Measurements from ENCODE around the gene UVRAG. TPM values are rescaled to one million over a fixed set of nuclear protein-coding genes. Genes with fewer than 3 reads are reported as not detected.

The UVRAG gene
- total and polyA plus RNA-seq, 2 donors (not counting 1 experiment from before 2014, with no cell fraction given), result 37.7 to 94.1 TPM

DNA sequence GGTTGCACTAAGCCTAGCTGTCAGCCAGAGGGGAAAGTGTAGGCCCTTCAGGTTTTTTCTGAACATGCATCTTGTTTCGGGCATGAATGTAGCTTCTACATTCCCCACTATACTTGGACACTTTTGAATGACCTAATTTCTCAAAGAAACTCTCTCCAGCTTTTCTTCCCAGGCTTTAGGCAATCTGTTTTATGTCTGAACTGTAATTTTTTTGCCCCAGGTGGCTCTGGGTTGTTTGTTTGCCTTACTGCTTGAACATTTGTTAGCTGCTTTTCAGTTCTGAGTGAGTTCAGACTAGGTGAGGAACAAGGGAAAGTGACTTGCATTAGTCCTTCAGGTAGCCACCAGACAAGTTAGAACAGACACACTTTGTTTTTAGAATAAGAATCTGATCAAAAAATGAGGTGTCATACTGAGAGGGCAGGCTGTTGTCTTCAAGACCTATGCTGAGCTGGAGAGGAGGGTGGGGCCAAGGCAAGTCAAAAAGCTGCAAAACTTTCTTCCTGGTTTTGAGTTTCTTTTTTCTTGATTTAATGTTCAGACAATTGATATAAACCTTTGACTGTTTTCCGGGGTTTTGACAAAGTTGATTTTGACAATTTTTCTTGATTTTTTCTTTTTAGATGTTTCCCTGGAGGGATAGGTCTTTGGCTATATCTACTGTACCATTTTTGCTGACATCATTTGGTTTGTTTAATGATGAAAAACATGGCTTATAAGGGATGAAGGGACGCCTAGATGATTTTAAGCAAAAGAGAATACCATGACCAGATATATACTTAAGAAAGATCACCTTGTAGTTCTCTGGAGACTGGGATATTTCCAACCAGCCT, 208.4 kb downstream of the UVRAG start:
- Histone ChIP-seq H3K9me3 (ENCODE audit: control extremely low read depth in 1 of 3, control insufficient read depth in 2 of 3, insufficient read depth in 1 of 3, low read length in 2 of 3) (no peaks in the 10 kb centered on the region), H4K20me1 (ENCODE audit: control insufficient read depth, insufficient read depth, low read length, poor library complexity, severe bottlenecking) (peaks cover 49% of the 10 kb centered on the region), H3K79me2 (ENCODE audit: control insufficient read depth, insufficient read depth, low read length) (peaks cover 16% of the 10 kb centered on the region), H3K4me3 (ENCODE audit: control extremely low read depth in 1 of 5, extremely low read depth in 1 of 5, insufficient read depth in 1 of 5, low read depth in 2 of 5, low read length in 4 of 5) (no peak overlapping the region), H3K27ac (ENCODE audit: low read length in 2 of 2) (peak overlapping the region in 1 of 2 donors; percentile 42), H3K4me2 (replicated peaks; ENCODE audit: low read depth, low read length, poor library complexity, severe bottlenecking) (no peak overlapping the region), H3K9ac (ENCODE audit: low read length) (no peak overlapping the region), H3K36me3 (replicated peaks in 1 of 2; ENCODE audit: control extremely low read depth in 1 of 2, control insufficient read depth in 1 of 2, extremely low read depth in 1 of 2, insufficient read depth in 2 of 2, low read length in 1 of 2) (peaks cover 4 to 58% of the 10 kb centered on the region in 2 experiments), H2AFZ (ENCODE audit: insufficient read depth, low read depth, low read length, poor library complexity, severe bottlenecking) (no peak overlapping the region), H3K4me1 (ENCODE audit: control insufficient read depth in 2 of 2, insufficient read depth in 2 of 2, low read length in 2 of 2) (no peaks in the 10 kb centered on the region), H3K27me3 (replicated peaks in 1 of 4; ENCODE audit: control extremely low read depth in 1 of 4, control insufficient read depth in 3 of 4, insufficient read depth in 4 of 4, low read length in 3 of 4) (no peaks in the 10 kb centered on the region)
- intact Hi-C loops (cut with micrococcal nuclease), result no loop called here
- ATAC-seq (ENCODE audit: low read depth) (no peak), DNase-seq (no peak)
- Mint-ChIP-seq H3K4me1 (peaks cover 18% of the 10 kb centered on the region), H3K27ac (peak overlapping the region; percentile 47), H3K4me3 (no peak overlapping the region), H3K27me3 (no peaks in the 10 kb centered on the region), H3K9me3 (ENCODE audit: insufficient read depth) (no peaks in the 10 kb centered on the region)
- CTCF ChIA-PET, result interaction anchor here (0.6 to 1.9 kb wide), 2 partner anchors 129 to 180 kb away, joined by 5 read pairs; no protein-coding TSS in a partner anchor
- POLR2A ChIA-PET, result no interaction called here
- WGBS (ENCODE audit: insufficient coverage), result 100% methylated on average over 1 of the region's 3 CpGs
- TF ChIP-seq, protein P1, sequence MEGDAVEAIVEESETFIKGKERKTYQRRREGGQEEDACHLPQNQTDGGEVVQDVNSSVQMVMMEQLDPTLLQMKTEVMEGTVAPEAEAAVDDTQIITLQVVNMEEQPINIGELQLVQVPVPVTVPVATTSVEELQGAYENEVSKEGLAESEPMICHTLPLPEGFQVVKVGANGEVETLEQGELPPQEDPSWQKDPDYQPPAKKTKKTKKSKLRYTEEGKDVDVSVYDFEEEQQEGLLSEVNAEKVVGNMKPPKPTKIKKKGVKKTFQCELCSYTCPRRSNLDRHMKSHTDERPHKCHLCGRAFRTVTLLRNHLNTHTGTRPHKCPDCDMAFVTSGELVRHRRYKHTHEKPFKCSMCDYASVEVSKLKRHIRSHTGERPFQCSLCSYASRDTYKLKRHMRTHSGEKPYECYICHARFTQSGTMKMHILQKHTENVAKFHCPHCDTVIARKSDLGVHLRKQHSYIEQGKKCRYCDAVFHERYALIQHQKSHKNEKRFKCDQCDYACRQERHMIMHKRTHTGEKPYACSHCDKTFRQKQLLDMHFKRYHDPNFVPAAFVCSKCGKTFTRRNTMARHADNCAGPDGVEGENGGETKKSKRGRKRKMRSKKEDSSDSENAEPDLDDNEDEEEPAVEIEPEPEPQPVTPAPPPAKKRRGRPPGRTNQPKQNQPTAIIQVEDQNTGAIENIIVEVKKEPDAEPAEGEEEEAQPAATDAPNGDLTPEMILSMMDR (IDR thresholded peaks at IDR 0.05), result no peak
- no peak for TF ChIP-seq EZH2 (IDR thresholded peaks at IDR 0.05; ENCODE audit: borderline replicate concordance, insufficient read depth, low read depth, low read length, poor library complexity, severe bottlenecking)

DNA sequence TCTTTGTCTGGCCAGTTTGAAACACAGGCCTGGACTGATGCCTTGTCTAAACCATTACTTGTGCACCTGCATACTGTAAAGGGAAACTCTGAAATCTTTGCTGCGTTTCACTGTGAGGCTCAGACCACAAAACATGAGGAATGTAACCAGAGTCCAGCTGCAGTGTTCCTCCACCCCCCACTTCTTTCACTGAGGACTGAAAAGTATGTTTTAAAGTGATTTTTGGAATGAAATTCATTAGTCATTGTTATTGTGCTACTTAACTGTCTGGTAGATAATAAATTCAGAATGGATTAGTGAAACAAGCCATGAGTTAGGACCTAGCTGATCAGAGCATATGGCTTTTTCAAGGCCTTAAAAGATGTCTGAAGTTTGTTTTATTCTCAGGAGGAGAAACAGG, 210.1 kb downstream of the UVRAG start:
- no peak overlapping the region for H3K4me3 ChIP-seq (ENCODE audit: control extremely low read depth in 1 of 5, extremely low read depth in 1 of 5, insufficient read depth in 1 of 5, low read depth in 2 of 5, low read length in 4 of 5)
- Mint-ChIP-seq H3K4me3 (no peak overlapping the region), H3K9me3 (ENCODE audit: insufficient read depth) (no peaks in the 10 kb centered on the region), H3K4me1 (peaks cover 18% of the 10 kb centered on the region), H3K27me3 (no peaks in the 10 kb centered on the region), H3K27ac (no peak overlapping the region)
- peaks cover 10 to 50% of the 10 kb centered on the region in 2 experiments for H3K36me3 ChIP-seq (replicated peaks in 1 of 2; ENCODE audit: control extremely low read depth in 1 of 2, control insufficient read depth in 1 of 2, extremely low read depth in 1 of 2, insufficient read depth in 2 of 2, low read length in 1 of 2)
- intact Hi-C loops (cut with micrococcal nuclease), result no loop called here
- peaks cover 12% of the 10 kb centered on the region for H3K79me2 ChIP-seq (ENCODE audit: control insufficient read depth, insufficient read depth, low read length)
- ChIA-PET POLR2A (no interaction called here), CTCF (no interaction called here)
- H3K9me3 ChIP-seq (ENCODE audit: control extremely low read depth in 1 of 3, control insufficient read depth in 2 of 3, insufficient read depth in 1 of 3, low read length in 2 of 3), result no peaks in the 10 kb centered on the region
- ATAC-seq (ENCODE audit: low read depth) (no peak), DNase-seq (no peak)
- no peaks in the 10 kb centered on the region for H3K27me3 ChIP-seq (replicated peaks in 1 of 4; ENCODE audit: control extremely low read depth in 1 of 4, control insufficient read depth in 3 of 4, insufficient read depth in 4 of 4, low read length in 3 of 4)
- peaks cover 41% of the 10 kb centered on the region for H4K20me1 ChIP-seq (ENCODE audit: control insufficient read depth, insufficient read depth, low read length, poor library complexity, severe bottlenecking)
- H3K9ac ChIP-seq (ENCODE audit: low read length), result no peak overlapping the region
- H3K4me2 ChIP-seq (replicated peaks; ENCODE audit: low read depth, low read length, poor library complexity, severe bottlenecking), result no peak overlapping the region
- H3K27ac ChIP-seq (ENCODE audit: low read length in 2 of 2), result peak overlapping the region in 1 of 2 donors; percentile 31
- WGBS (ENCODE audit: insufficient coverage), result 22% methylated on average over 1 of the region's 1 CpG
- TF ChIP-seq, protein P1 (IDR thresholded peaks at IDR 0.05), result no peak
- no peak for TF ChIP-seq EZH2 (IDR thresholded peaks at IDR 0.05; ENCODE audit: borderline replicate concordance, insufficient read depth, low read depth, low read length, poor library complexity, severe bottlenecking)
- H2AFZ ChIP-seq (ENCODE audit: insufficient read depth, low read depth, low read length, poor library complexity, severe bottlenecking), result no peak overlapping the region
- H3K4me1 ChIP-seq (ENCODE audit: control insufficient read depth in 2 of 2, insufficient read depth in 2 of 2, low read length in 2 of 2), result no peaks in the 10 kb centered on the region
